EH (cell line): Measurements from ENCODE around the gene RAX2.
"Not testable (repeated sequence)": the region's sequence is repeated elsewhere in the genome, so short reads cannot be mapped to it uniquely, and the experiment has no call there.

Experiments
- DNase-seq: peaks from one replicate; pipeline ENCODE4 v3.0.0-alpha.2; 2015; ENCODE audit warnings: low read depth

RAX2 gene

DNA sequence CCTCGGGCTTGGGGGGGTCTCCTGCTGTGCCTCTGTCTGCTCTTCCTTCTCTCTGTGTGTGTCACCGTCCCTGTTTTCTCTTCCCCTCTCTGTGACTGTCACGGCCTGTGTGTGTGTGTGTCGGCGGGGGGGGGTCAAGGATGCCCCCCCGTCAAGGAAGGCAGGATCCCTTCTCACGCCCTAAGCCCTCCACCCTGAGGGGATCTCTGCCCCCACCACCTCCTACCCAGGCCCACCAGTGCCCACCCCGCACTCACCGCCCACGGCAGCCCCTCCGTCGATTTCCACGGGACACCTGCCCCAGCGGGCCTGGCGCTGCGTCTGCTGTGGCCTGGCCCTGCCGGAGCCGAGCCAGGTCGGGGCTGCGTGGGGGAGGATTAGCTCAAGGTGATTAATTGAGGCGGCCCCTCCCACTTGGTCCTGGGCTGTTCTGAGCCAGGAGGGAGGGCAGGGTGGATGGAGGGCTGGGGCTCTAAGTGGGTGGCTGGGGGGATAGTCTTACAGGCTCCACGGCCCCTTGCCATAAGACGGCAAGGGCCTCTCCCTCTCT, at the start of gene RAX2:
RAX2 (minus strand) TSS at position 323 of the 550 bp plus-strand sequence. CDS start 486 bp downstream, outside the sequence.
- DNase-seq = no peak

DNA sequence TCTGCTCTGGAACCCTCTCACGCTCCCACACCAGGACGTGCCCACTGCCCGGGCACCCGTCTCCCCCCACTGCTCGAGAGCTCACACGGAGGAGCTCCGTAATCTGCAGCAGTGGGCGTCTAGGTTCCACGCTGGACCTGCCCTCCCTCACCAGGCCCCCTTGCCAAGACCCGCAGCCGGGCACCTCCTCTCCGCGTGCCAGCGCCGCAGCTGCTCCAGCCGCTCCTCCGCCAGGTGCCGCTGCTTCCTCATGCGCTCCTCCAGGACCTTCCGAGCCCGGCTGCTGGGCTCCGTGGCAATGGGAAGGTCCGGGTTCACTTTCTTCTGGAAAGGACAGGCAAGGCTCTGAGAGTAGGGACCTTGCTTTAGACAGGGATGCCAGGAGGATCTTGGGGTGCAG, 49.1 kb upstream of the RAX2 start:
- DNase-seq = no peak

GRCh38 chr19:3819989-3820388, 48.0 kb upstream of the RAX2 start:
- DNase-seq = no peak

GRCh38 chr19:3818918-3819317, 46.9 kb upstream of the RAX2 start:
- no peak for DNase-seq

DNA sequence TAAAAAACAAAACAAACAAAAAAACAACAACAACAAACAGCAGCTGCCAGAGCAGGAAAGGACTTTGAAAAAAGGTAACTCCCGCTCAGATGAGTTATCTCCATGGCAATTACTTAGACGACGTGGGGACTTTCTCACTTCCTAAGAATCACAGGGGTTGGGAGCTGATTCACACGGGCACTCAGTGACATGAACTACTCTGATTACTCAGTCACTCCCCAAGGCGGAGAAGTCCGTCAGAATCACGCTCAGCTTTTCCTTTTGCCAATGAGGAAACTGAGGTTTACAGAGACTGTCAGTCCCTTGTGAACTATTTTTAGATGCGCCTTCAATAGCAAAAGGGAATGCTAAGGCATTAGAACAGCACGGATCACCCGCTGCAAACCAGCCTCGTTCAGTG, 46.4 kb upstream of the RAX2 start:
- peak; percentile 80 for DNase-seq

DNA sequence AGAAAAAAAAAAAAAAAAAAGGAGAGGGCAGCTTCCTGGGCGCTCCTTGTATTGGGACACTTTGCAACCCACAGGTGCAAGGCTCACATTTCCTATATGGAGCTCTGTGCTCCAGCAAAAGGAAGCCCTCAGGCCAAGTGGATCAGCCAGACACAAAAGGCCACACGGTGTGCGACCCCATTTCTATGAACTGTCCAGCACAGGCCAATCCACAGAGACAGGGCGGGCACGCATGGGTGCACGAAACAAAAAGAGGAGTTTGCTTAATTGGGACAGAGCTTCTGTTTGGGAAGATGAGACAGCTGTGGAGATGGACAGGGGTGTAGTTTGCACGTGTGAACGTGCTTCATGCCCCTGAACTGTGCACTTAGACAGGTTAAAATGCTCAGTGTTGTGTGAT, 45.7 kb upstream of the RAX2 start:
- no peak for DNase-seq

GRCh38 chr19:3816566-3817218, 44.7 kb upstream of the RAX2 start:
- DNase-seq = no peak

GRCh38 chr19:3816148-3816547, 44.1 kb upstream of the RAX2 start:
- DNase-seq = not testable (repeated sequence)

GRCh38 chr19:3814648-3815047, 42.6 kb upstream of the RAX2 start:
- DNase-seq = no peak

GRCh38 chr19:3813473-3814392, 41.7 kb upstream of the RAX2 start:
- no peak for DNase-seq

GRCh38 chr19:3810708-3811355, 38.8 kb upstream of the RAX2 start:
- DNase-seq = no peak

DNA sequence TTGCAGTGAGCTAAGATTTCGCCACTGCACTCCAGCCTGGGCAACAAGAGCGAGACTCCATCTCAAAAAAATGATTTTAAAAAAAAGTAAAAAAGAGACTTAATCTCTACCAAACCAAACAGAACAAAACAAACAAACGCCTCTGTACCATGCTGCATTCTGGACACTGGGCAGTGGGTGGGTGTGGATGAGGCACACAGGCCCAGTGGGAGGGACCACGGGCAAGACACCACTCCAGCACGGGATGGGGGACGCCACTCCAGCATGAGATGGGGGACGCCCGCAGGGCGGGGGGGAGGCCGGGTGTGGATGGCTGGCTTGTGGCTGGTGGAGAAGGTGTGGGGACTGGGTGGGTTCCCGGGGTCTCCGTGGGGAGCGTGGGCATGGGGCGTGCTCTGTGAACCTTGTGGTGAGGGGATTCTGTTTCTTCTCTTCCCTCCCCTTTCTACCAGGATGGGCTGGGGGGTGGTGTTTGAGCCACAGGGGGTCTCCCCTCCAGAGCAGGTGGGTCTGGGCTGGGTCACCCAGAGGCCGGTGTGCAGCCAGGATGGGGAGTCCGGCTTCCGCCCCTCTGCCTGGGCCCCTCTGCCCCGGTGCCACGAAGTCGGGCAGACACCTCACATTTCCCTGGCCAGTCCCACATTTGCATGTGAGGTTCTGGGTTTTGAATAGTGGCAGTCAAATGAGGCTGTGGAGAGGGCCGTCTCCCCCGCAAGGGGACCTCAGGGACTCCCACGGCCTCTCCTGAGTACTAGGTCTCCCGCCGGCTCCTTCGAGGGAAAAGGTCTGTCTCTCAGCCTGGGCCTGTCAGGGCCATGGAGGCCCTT, 38.1 kb upstream of the RAX2 start:
- DNase-seq = no peak

DNA sequence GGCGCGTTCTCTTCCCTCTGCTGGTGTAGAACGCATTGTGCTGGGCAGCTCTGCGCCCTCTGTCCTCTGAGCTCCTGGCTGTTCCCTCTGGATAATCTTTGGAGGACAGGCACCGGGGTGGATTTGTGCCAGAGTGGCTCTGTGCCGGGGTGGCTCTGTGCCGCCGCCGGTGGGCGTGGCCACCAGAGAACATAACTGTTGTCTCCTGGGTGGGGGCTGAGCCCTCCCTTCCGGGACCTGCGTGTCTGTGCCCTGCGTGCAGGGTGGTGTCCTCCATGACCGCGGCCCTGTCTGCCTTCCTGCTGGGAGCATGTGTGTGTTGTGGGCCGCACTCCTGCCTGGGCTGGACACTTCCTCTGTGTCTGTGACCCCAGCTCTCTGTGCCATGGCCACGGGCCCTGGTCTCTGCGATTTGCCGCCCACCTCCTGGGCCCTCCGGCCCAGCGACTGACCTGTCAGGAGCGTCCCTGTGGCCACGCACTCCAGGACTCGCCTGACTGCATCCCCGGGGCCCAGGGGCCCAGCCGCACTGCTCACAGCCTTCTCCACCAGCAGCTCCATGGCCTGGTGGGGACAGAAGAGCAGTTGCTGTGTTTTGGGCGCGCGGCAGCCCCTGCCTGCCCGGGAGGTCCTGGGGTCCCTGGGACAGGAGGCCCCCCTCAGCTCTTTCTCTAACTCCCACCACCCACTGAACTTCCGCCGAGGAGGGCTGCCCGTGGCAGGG, 36.6 kb upstream of the RAX2 start:
- no peak for DNase-seq

GRCh38 chr19:3807574-3808354, 35.7 kb upstream of the RAX2 start:
- DNase-seq = no peak

GRCh38 chr19:3807131-3807480, 35.1 kb upstream of the RAX2 start:
- no peak for DNase-seq

DNA sequence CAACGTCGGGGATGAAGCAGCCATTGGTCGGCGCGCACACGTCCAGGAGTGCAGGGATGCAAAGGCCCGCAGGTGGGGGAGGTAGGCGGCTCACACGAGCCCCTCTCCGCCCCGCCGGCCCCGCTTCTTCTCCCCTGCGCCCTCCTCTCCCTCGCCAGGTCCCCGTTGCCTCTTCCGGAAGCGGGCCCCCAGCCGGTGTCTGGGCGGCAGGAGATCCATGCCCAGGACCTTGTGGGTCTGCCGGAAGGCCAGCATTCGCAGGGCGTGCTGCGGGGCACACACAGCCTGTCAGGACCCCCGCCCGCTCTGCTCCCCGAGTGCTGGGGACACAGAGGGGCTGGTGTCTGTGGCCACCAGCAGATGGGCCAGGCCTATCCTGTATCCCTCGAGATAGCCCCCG, 33.8 kb upstream of the RAX2 start:
- DNase-seq = no peak

- no peak for DNase-seq
Measured at GRCh38 chr19:3804429-3804828, 32.4 kb upstream of the RAX2 start.

DNA sequence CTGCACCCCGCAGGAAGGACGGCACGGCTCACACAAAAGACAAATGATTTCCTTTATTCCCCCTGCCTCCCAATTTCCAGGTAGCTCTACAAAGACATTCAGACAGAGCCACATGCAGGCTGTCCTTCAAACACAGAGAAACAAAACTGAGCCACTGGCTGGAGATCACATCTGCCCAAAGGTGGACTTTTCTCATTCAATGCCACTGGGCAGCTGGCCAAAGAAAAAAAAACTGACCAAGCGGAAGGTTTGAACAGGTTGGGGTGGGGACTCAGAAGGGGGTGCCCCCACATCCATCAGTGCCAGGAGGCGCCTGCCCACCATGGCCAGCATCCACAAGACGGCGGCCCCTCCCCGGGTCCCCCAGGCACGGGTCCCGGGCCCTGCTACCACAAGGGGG, 32.0 kb upstream of the RAX2 start:
- no peak for DNase-seq

DNA sequence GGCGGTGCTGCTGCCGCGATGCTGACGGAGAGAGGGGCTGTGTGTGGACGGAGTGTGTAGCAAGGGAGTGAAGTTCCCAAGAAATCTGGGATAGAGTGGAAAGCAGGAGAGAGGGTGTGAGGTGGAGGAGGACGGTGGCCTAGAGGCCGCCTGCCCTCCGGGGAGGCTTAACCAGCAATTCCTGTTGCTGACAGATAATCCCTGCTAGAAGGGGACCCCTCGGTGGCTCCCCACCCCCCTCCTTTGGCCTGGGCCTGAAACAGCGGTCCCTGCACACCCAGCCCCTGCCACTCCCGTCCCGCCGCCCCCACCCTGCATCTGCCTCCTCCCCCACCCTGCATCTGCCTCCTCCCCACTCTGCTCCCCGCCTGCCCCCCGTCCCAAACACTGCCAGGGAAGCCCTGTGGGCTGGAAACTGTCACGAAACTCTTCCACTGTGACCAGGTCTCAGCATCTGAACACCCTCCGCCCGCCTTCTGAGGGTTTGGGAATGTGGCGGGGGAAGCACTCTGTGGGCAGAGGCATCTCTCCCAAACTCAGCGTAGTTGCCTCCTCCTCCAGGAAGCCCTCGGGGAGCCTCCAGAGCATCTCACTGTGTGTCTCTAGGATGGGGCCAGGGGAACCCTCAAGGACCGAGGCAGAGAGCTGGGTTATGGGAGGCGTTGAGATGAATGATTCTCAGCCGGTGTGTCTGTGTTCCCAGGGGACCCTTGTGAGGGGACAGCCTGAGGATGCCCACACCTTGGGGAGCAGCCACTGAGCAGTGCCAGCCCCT, 31.3 kb upstream of the RAX2 start:
- no peak for DNase-seq
